Measurements from ENCODE around the gene MYH8.

The MYH8 gene

DNA sequence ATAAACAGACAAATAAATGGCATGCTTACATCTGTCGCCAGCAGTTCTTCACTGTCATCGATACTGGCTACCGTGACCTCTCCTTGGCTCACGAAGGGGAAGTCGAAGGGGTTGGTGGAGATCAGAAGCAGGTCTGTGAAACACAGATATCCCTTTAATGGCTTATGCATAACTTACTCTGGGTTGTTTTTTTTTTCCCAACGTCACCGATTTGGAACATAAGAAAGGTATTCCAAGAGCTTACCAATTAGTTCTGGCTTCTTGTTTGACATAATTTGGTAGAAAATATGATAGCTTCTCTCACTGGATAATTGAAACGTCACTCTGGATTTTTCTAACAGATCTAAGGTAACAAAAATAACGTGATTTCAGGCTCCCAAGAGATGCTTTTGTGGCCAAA, 67.1 kb downstream of the MYH8 start:
- no peaks in the 10 kb centered on the region for H3K36me3 Mint-ChIP-seq
- CTCF ChIA-PET: no interaction called here

DNA sequence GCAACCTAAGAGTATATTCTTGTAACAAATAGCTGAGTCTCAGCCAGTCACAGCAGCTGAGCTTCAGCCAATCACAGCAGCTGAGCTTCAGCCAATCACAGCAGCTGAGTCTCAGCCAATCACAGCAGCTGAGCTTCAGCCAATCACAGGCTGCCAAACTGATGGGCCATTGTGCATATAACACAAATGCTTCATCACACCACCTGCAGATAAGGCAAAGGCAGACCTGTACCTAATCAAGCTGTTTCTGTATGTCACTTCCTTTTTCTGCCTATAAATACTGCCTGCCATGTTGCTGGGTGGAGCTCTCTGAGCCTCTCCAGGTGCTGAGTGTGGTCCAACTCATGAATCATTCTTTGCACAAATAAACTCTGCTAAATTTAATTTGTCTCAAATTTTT, 68.9 kb downstream of the MYH8 start:
- Mint-ChIP-seq H3K27ac (no peak overlapping the region), H3K36me3 (no peaks in the 10 kb centered on the region), H3K4me3 (no peak overlapping the region), H3K27me3 (no peaks in the 10 kb centered on the region), H3K9me3 (peaks cover 4% of the 10 kb centered on the region), H3K4me1 (no peaks in the 10 kb centered on the region)
- no peak for DNase-seq
- CTCF ChIA-PET: no interaction called here

More for the DNA sequence above, 67.1 kb downstream of the MYH8 start:
- no peaks in the 10 kb centered on the region for H3K27me3 Mint-ChIP-seq
- DNase-seq: no peak
- H3K4me1 Mint-ChIP-seq: no peaks in the 10 kb centered on the region
- H3K9me3 Mint-ChIP-seq: peaks cover 4% of the 10 kb centered on the region
- no peak overlapping the region for H3K27ac Mint-ChIP-seq
- H3K4me3 Mint-ChIP-seq: no peak overlapping the region

DNA sequence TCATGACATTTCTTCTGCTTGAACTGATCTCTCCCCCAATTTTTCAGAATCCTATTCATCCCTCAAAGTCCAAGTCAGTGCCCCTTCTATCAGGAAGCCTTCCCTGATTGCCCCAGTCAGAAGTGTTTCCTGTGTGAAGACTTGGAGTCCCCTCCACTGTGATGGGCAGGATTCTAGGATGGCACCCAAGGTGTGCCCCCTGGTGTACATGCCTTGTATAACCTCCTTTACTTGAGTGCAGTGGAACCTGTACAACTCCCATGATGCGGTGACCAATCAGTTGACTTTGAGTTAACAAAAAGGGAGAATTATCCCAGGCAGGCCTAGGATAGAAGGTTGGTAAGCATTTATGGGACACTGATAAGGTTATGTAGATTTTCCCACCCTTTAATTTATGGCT, 72.3 kb downstream of the MYH8 start:
- Mint-ChIP-seq H3K27me3 (no peaks in the 10 kb centered on the region), H3K36me3 (no peaks in the 10 kb centered on the region), H3K9me3 (peaks cover 4% of the 10 kb centered on the region), H3K4me3 (no peak overlapping the region), H3K27ac (no peak overlapping the region), H3K4me1 (no peaks in the 10 kb centered on the region)
- no peak for DNase-seq
- CTCF ChIA-PET: no interaction called here

DNA sequence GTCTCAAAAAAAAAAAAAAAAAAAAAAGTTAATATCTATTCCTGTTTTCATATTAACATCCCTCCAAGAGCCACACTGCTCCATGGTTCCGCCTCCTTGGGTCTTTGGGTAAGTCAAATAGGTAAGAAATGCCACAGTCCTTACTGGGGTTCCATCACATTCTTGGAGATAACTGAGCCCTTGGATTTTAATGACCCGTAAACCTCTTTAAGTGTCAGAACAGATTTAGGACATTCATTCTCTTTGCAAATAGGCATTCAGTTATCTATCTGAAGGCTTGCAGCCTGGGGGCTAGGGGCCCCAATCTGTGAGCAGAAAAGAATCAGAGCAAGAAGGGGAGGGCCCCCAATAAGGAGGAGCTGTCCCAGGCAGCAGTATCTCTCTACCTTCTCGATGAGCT, 76.9 kb downstream of the MYH8 start:
- Mint-ChIP-seq H3K27me3 (no peaks in the 10 kb centered on the region), H3K9me3 (peaks cover 2% of the 10 kb centered on the region), H3K27ac (no peak overlapping the region), H3K4me1 (no peaks in the 10 kb centered on the region), H3K4me3 (no peak overlapping the region), H3K36me3 (no peaks in the 10 kb centered on the region)
- CTCF ChIA-PET: no interaction called here
- DNase-seq: no peak

Measured in activated naive CD4-positive, alpha-beta T cell treated with anti-CD3 and anti-CD28 coated beads, Interleukin-2, amount 10 ng/mL, durations not matched to agents 7 days and 5 days (primary cell).